Measurements from ENCODE around the gene ST3GAL2.
A peak's percentile ranks its signal among the peaks of the same experiment; 100 is the strongest.
"Not testable (repeated sequence)": the region's sequence is repeated elsewhere in the genome, so short reads cannot be mapped to it uniquely, and the experiment has no call there.

Gene ST3GAL2

DNA sequence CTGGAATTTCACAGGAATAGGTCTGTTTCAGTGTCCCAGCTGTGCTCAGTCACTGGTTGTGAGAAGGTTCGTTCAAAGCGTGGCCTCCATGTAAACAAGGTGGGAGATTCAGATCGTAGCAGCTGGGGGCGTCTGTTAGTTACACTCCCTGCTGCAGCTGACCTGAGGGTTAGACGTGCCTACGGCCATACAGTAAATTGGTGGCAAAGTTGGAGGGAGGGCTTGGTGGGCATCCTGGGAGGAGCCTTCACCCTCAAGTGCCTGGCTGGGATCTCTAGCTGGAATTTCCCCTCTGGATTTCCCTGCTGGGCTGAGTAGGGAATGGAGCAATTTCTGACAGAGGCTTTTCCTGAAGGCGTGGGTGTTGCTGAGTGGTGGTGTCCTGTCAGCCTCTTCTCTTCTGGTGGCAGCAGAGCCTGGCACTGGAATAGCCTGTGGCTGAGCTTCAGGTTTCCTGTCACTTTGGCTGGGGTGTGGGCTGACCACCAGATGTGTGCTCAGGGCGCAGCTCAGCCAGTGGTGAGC is 21.9 kb upstream of the ST3GAL2 start:
- TF ChIP-seq JUND (IDR thresholded peaks at IDR 0.05; ENCODE audit: low read depth) = no peak
- in situ Hi-C loops (cut with HindIII; ENCODE audit: low pct_unique_long_range_greater_than_20kb, low sequenced_read_pairs) = no loop called here
- DNase-seq (ENCODE audit: low read depth in 1 of 2, low spot score in 1 of 2) = no peak

DNA sequence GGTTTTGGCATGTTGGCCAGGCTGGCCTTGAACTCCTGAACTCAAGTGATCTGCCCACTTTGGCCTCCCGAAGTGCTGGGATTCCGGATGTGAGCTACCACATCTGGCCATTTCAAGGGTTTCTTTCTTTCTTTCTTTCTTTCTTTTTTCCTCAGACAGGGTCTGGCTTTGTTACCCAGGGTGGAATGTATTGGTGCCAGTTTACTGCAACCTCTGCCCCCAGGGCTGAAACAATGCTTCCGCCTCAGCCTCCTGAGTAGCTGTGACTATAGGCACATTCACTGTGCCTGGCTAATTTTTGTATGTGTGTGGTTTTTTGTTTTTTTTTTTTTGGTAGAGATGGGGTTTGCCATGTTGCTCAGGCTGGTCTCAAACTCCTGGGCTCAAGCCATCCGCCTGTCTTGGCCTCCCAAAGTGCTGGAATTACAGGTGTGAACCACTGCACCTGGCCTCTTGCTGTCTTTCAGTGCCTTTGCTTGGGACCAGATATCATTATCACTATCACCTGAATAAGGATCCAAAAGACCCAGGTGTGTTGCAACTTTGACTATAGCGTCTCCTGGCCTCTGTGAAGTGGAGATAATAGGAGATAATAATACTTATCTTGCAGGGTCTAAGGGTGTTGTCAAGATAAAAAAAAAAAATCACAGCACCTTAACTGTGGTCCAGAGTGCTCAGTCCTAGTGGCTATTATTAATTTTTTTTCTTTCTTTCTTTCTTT is 18.7 kb upstream of the ST3GAL2 start:
- no peak for DNase-seq (ENCODE audit: low read depth in 1 of 2, low spot score in 1 of 2)
- in situ Hi-C loops (cut with HindIII; ENCODE audit: low pct_unique_long_range_greater_than_20kb, low sequenced_read_pairs) = no loop called here
- TF ChIP-seq JUND (IDR thresholded peaks at IDR 0.05; ENCODE audit: low read depth) = no peak

DNA sequence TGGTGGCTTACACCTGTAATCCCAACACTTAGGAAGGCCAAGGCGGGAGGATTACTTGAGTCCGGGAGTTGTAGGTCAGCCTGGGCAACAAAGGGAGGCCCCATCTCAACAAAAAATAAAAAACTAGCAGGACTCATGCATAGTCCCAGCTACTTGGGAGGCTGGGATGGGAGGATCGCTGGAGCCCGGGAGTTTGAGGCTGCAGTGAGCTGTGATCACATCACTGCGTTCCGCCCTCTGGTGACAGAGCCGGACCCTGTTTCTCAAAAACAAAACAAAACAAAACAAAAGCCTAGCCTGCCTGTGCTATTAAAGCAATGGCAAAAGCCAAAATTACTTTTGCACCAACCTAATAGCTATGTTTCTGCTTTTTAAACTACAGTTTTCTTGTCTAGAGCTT is 17.0 kb upstream of the ST3GAL2 start:
- no peak for TF ChIP-seq JUND (IDR thresholded peaks at IDR 0.05; ENCODE audit: low read depth)
- in situ Hi-C loops (cut with HindIII; ENCODE audit: low pct_unique_long_range_greater_than_20kb, low sequenced_read_pairs) = no loop called here
- DNase-seq (ENCODE audit: low read depth in 1 of 2, low spot score in 1 of 2) = no peak

DNA sequence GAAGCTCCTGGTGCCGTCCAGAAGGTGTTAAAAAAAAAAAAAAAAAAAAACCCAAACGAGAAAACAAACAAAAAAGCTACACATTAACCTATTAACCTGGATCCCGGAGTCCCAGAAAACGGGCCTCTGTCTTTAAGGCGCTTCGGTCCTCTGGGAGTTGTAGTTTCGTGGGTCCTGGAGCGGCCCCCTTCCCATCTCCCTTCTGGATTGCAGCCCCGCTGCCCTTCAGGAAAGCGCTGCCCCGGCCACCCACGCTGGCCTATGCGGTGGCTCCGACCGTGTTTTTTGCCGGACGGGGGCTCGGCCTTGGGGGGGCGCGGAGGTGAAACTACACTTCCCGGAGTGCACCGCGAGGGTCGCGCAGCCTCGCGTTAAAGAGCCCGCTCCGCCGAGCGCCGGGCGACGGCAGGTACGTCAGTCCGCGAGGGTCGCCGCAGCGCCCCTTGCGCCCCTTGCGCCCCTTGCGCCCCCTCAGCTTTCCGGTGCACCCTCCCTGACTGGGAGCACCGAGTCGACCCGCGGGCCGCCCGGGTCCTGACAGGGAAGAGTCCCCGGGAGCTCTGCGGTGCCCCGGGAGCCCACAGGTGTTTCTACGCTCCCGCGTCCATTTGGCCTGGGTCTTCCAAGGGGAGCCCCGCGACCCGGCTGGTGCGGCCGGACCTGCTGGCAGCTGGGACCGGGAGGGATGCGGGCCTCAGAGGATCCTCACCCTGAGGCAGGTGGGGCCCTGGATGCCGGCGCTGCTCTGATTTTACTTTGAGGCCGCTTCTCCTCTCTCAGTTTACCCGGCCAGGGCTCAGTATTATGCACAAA is 15.5 kb upstream of the ST3GAL2 start, which contains the start of gene FCSK:
Gene FCSK, plus strand, starts transcription at position 374 of the 813 bp plus-strand sequence. CDS start 8,596 bp downstream, outside the sequence.
- no peak for TF ChIP-seq JUND (IDR thresholded peaks at IDR 0.05; ENCODE audit: low read depth)
- in situ Hi-C loops (cut with HindIII; ENCODE audit: low pct_unique_long_range_greater_than_20kb, low sequenced_read_pairs) = no loop called here
- peak; percentile 77 to 91 for DNase-seq (ENCODE audit: low read depth in 1 of 2, low spot score in 1 of 2)

DNA sequence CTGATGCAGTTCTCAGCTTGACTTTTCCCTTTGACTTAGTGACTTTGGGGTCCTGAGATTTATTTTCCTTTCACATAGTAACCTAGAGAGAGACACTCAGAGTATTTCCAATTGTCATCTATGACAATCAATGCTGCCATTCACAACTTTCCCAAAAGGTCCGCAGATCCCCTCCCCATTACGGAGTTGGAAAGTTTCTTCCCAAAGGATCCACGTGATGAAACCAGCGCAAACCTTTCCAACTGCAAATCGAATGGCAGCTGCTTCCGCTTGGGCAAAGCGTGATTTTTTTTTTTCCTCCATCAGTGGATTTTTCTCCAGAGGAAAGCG is 15.0 kb upstream of the ST3GAL2 start:
- no peak for DNase-seq (ENCODE audit: low read depth in 1 of 2, low spot score in 1 of 2)
- in situ Hi-C loops (cut with HindIII; ENCODE audit: low pct_unique_long_range_greater_than_20kb, low sequenced_read_pairs) = no loop called here

DNA sequence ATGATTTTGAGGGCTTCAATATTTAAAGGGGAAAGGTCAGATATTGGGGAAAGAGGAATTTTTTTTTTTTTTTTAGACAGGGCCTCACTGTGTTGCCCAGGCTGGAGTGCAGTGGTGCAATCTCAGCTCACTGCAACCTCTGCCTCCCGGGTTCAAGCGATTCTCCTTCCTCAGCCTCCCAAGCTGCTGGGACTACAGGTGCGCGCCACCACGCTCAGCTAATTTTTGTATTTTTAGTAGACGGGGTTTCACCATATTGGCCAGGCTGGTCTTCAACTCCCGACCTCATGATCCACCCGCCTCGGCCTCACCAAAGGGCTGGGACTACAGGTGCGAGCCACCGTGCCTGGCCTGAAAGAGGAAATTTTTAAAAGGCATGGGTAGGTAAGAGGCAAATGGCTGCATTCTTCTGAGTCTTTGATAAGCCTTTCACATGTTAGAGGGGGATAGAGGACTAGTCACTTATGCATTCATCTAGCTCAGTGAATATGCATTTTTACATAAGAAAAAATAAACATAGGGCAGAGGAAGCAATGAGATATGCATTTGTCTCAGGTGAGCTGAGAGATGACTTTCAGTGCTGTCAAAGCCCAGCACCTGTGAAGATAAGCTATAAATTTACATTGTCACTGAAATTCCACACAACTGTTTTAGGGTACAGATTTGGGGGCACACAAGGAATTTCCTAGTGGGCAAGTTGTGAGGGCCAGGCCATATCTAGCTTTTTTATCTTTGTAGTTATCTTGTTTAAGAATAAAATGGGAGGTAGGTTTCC is 14.4 kb upstream of the ST3GAL2 start:
- in situ Hi-C loops (cut with HindIII; ENCODE audit: low pct_unique_long_range_greater_than_20kb, low sequenced_read_pairs) = no loop called here
- TF ChIP-seq JUND (IDR thresholded peaks at IDR 0.05; ENCODE audit: low read depth) = no peak
- no peak for DNase-seq (ENCODE audit: low read depth in 1 of 2, low spot score in 1 of 2)

More for the DNA sequence above, 15.0 kb upstream of the ST3GAL2 start:
- TF ChIP-seq JUND (IDR thresholded peaks at IDR 0.05; ENCODE audit: low read depth) = no peak

DNA sequence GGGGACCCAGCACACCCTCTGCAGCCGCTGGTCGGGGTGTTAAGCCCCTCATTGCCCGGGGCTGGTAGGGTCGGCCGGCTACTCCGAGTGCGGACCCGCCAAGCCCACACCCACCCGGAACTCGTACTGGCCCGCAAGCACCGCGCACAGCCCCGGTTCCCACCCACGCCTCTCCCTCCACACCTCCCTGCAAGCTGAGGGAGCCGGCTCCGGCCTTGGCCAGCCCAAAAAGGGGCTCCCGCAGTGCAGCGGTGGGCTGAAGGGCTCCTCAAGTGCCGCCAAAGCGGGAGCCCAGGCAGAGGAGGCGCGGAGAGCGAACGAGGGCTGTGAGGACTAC is 12.1 kb upstream of the ST3GAL2 start:
- DNase-seq (ENCODE audit: low read depth in 1 of 2, low spot score in 1 of 2); in situ Hi-C loops (cut with HindIII; ENCODE audit: low pct_unique_long_range_greater_than_20kb, low sequenced_read_pairs): not testable (repeated sequence)

DNA sequence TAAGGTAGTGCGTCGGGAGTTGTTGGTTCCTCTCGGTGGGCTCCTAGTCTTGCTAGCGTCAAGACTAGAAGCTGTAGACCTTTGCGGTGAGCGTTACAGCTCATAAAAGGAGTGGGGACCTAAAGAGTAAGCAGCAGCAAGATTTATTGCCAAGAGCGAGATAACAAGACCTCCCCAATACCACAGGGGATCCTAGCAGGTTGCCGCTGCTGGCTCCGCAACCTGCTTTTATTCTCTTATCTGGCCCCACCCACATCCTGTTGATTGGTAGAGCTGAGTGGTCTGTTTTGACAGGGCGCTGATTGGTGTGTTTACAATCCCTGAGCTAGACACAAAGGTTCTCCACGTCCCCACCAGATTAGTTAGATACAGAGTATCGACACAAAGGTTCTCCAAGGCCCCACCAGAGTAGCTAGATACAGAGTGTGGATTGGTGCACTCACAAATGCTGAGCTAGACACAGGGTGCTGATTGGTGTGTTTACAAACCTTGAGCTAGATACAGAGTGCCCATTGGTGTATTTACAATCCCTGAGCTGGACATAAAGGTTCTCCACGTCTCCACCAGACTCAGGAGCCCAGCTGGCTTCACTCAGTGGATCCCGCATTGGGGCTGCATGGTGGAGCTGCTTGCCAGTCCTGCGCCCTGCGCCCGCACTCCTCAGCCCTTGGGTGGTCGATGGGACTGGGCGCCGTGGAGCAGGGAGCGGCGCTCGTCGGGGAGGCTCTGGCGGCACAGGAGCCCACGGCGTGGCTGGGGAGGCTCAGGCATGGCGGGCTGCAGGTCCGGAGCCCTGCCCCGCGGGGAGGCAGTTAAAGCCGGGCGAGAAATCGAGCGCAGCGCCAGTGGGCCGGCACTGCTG is 11.5 kb upstream of the ST3GAL2 start:
- in situ Hi-C loops (cut with HindIII; ENCODE audit: low pct_unique_long_range_greater_than_20kb, low sequenced_read_pairs); DNase-seq (ENCODE audit: low read depth in 1 of 2, low spot score in 1 of 2): not testable (repeated sequence)

DNA sequence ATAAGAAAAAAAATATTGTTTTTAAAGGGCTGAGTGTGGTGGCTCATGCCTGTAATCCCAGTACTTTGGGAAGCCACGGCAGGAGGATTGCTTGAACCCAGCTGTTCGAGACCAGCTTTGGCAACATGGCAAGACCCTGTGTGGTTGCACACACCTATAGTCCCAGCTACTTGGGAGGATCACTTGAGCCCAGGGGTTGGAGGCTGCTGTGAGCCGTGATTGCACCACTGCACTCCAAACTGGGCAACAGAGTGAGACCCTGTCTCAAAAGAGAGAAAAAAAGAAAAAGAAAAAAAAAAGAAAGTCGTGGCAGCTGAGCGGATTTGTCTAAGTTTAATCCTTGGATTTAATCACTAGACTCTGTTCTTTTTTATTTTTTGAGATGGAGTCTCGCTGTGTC is 9.2 kb upstream of the ST3GAL2 start:
- in situ Hi-C loops (cut with HindIII; ENCODE audit: low pct_unique_long_range_greater_than_20kb, low sequenced_read_pairs) = no loop called here
- no peak for DNase-seq (ENCODE audit: low read depth in 1 of 2, low spot score in 1 of 2)
- no peak for TF ChIP-seq JUND (IDR thresholded peaks at IDR 0.05; ENCODE audit: low read depth)

DNA sequence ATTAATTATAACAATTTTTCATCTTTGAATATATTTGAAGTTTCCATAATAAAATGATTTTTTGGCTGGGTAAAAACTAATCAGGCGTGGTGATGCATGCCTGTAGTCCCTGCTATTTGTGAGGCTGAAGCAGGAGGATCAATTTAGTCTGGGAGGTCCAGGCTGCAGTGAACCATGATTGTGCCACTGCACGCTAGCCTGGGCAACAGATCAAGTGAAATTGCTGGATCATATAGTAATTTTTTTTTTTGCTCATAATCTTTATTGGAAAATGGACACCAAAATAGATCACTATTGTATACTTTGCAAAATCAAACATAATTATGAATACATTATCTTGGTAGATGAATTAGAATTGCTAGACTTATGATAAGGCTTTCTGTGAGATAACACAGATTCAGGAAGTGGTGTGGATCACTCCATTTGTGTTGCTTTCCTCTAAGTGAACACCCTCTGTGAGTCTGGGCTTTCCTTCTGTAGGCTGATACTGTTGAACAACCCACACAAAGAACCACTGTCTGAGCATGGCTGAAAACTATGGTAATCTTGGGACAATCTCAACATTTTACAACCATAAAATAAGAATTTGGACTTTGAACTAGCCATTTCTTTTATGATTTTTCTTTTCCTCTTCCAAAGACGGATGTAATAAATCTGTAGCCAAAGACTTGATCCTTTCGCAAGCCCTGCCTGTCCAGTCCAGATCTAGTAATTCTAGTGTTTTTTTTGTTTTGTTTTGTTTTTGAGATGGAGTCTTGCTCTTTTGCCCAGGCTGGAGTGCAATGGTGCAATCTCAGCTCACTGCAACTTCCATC is 5.6 kb upstream of the ST3GAL2 start:
- in situ Hi-C loops (cut with HindIII; ENCODE audit: low pct_unique_long_range_greater_than_20kb, low sequenced_read_pairs) = no loop called here

DNA sequence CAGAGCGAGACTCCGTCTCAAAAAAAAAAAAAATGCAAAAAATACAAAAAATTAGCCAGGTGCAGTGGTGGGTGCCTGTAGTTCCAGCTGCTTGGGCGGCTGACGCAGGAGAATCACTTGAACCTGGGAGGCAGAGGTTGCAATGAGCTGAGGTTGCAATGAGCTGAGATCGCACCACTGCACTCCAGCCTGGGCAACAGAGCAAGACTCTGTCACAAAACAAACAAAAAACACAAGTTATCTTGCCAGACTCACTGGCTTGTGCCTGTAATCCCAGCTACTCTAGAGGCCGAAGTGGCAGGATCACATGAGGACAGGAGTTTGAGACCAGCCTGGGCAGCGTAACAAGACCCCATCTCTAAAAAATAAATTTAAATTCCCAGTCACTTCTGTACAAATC is 3.4 kb upstream of the ST3GAL2 start:
- DNase-seq (ENCODE audit: low read depth in 1 of 2, low spot score in 1 of 2) = no peak
- in situ Hi-C loops (cut with HindIII; ENCODE audit: low pct_unique_long_range_greater_than_20kb, low sequenced_read_pairs) = no loop called here
- TF ChIP-seq JUND (IDR thresholded peaks at IDR 0.05; ENCODE audit: low read depth) = no peak

More for the DNA sequence above, 5.6 kb upstream of the ST3GAL2 start:
- no peak for TF ChIP-seq JUND (IDR thresholded peaks at IDR 0.05; ENCODE audit: low read depth)
- DNase-seq (ENCODE audit: low read depth in 1 of 2, low spot score in 1 of 2) = no peak
